Measurements from ENCODE around the gene HOXC11. TPM values are rescaled to one million over a fixed set of nuclear protein-coding genes. Genes with fewer than 3 reads are reported as not detected.

The HOXC11 gene
- total and polyA plus RNA-seq, 8 donors = not detected

- intact Hi-C loops (cut with DNase I) = no loop called here
- no peak for DNase-seq
- ATAC-seq = no peak
- H3K4me3 ChIP-seq = no peak overlapping the region
- no peak for TF ChIP-seq CTCF (IDR thresholded peaks at IDR 0.05)
- no peak overlapping the region for H3K27ac ChIP-seq
- no peaks in the 10 kb centered on the region for H3K9me3 ChIP-seq
- peaks cover 12 to 29% of the 10 kb centered on the region in 2 donors for H3K4me1 ChIP-seq
- H3K27me3 ChIP-seq = peaks cover 100% of the 10 kb centered on the region in 2 donors
- H3K36me3 ChIP-seq = no peaks in the 10 kb centered on the region
Measured at GRCh38 chr12:53990311-53991076, 17.6 kb downstream of the HOXC11 start.

GRCh38 chr12:53991077-53991460 lies 18.1 kb downstream of the HOXC11 start:
- Histone ChIP-seq H3K4me3 (no peak overlapping the region), H3K4me1 (peaks cover 13 to 31% of the 10 kb centered on the region in 2 donors), H3K27ac (no peak overlapping the region), H3K27me3 (peaks cover 100% of the 10 kb centered on the region in 2 donors), H3K36me3 (no peaks in the 10 kb centered on the region), H3K9me3 (no peaks in the 10 kb centered on the region)
- TF ChIP-seq CTCF (IDR thresholded peaks at IDR 0.05) = no peak
- no peak for DNase-seq
- intact Hi-C loops (cut with DNase I) = no loop called here
- no peak for ATAC-seq

- ATAC-seq (no peak), DNase-seq (no peak)
- Histone ChIP-seq H3K4me1 (peaks cover 11 to 32% of the 10 kb centered on the region in 2 donors), H3K9me3 (no peaks in the 10 kb centered on the region), H3K27me3 (peaks cover 100% of the 10 kb centered on the region in 2 donors), H3K36me3 (no peaks in the 10 kb centered on the region), H3K27ac (no peak overlapping the region), H3K4me3 (no peak overlapping the region)
- intact Hi-C loops (cut with DNase I) = no loop called here
- no peak for TF ChIP-seq CTCF (IDR thresholded peaks at IDR 0.05)
Measured at GRCh38 chr12:53992377-53992889, 19.5 kb downstream of the HOXC11 start.

- no peak overlapping the region for H3K27ac ChIP-seq
- no peak for ATAC-seq
- TF ChIP-seq CTCF (IDR thresholded peaks at IDR 0.05) = no peak
- intact Hi-C loops (cut with DNase I) = no loop called here
- H3K9me3 ChIP-seq = no peaks in the 10 kb centered on the region
- peaks cover 100% of the 10 kb centered on the region in 2 donors for H3K27me3 ChIP-seq
- peaks cover 11 to 32% of the 10 kb centered on the region in 2 donors for H3K4me1 ChIP-seq
- H3K4me3 ChIP-seq = no peak overlapping the region
- no peaks in the 10 kb centered on the region for H3K36me3 ChIP-seq
- DNase-seq = peak in 1 of 4 donors; percentile 2
Measured at GRCh38 chr12:53993162-53994008, 20.5 kb downstream of the HOXC11 start.

GRCh38 chr12:53994009-53994263 lies 21.0 kb downstream of the HOXC11 start:
- Histone ChIP-seq H3K9me3 (no peaks in the 10 kb centered on the region), H3K4me1 (peaks cover 11 to 32% of the 10 kb centered on the region in 2 donors), H3K36me3 (no peaks in the 10 kb centered on the region), H3K27me3 (peaks cover 100% of the 10 kb centered on the region in 2 donors), H3K27ac (no peak overlapping the region), H3K4me3 (no peak overlapping the region)
- no peak for ATAC-seq
- no peak for TF ChIP-seq CTCF (IDR thresholded peaks at IDR 0.05)
- peak in 1 of 4 donors; percentile 78 for DNase-seq
- intact Hi-C loops (cut with DNase I) = no loop called here

Data from left lung (tissue), 10 donors.